ENCODE results near the gene ANKRD9. TPM values are rescaled to one million over a fixed set of nuclear protein-coding genes. Genes with fewer than 3 reads are reported as not detected.

The ANKRD9 gene
- total and polyA plus RNA-seq, 2 of the 13 experiments (the other 11 are each of a cell fraction or from before 2014, with no cell fraction given) = 10.0 to 15.0 TPM

GRCh38 chr14:102539544-102540314 lies 30.2 kb upstream of the ANKRD9 start (continued):
- no peak for TF ChIP-seq ZNF704 (CRISPR knock-in tag; IDR thresholded peaks at IDR 0.05; ENCODE audit: borderline replicate concordance)
- no peak for TF ChIP-seq ZNF749 (CRISPR knock-in tag; IDR thresholded peaks at IDR 0.05; ENCODE audit: borderline replicate concordance)
- TF ChIP-seq TAF15 (IDR thresholded peaks at IDR 0.05; ENCODE audit: low read depth, low read length, poor library complexity, severe bottlenecking) = no peak
- no peak for TF ChIP-seq MATR3 (CRISPR knock-in tag; IDR thresholded peaks at IDR 0.05)
- TF ChIP-seq FOSL1 (CRISPR knock-in tag; IDR thresholded peaks at IDR 0.05; ENCODE audit: borderline replicate concordance) = no peak
- no peak for TF ChIP-seq ASH2L (IDR thresholded peaks at IDR 0.05; ENCODE audit: insufficient read length, low read depth, low read length)
- TF ChIP-seq GMEB1 (CRISPR knock-in tag; IDR thresholded peaks at IDR 0.05; ENCODE audit: borderline replicate concordance) = peak; percentile 54; the same call in 1 of the 2 replicates
- TF ChIP-seq NRL (CRISPR knock-in tag; IDR thresholded peaks at IDR 0.05; ENCODE audit: borderline replicate concordance) = no peak
- no peak for TF ChIP-seq BCL3 (CRISPR knock-in tag; IDR thresholded peaks at IDR 0.05)
- no peak for TF ChIP-seq KLF16 (CRISPR knock-in tag; IDR thresholded peaks at IDR 0.05)
- TF ChIP-seq NCOA2 (CRISPR knock-in tag; IDR thresholded peaks at IDR 0.05) = no peak; the same call in 1 of the 2 replicates
- TF ChIP-seq PATZ1 (CRISPR knock-in tag; IDR thresholded peaks at IDR 0.05) = peak; percentile 45
- no peak for TF ChIP-seq ZNF891 (CRISPR knock-in tag; IDR thresholded peaks at IDR 0.05)
- no peak for TF ChIP-seq PRDM4 (CRISPR knock-in tag; IDR thresholded peaks at IDR 0.05; ENCODE audit: borderline replicate concordance)
- no peak for TF ChIP-seq NPAS2 (CRISPR knock-in tag; IDR thresholded peaks at IDR 0.05; ENCODE audit: borderline replicate concordance)
- TF ChIP-seq TBP (CRISPR knock-in tag; IDR thresholded peaks at IDR 0.05) = no peak
- TF ChIP-seq DMAP1 (CRISPR knock-in tag; IDR thresholded peaks at IDR 0.05) = no peak
